GM12872 (cell line): ENCODE results near the gene CAMSAP2.

ENCODE experiments used
- TF ChIP-seq, protein P1 (sequence below): IDR thresholded peaks from 3 replicates; pipeline ENCODE4 v1.5.1; 2011; ENCODE audit warnings: low read depth, mild to moderate bottlenecking, low read length, moderate library complexity; ENCODE audit not compliant: insufficient read depth

The CAMSAP2 gene

DNA sequence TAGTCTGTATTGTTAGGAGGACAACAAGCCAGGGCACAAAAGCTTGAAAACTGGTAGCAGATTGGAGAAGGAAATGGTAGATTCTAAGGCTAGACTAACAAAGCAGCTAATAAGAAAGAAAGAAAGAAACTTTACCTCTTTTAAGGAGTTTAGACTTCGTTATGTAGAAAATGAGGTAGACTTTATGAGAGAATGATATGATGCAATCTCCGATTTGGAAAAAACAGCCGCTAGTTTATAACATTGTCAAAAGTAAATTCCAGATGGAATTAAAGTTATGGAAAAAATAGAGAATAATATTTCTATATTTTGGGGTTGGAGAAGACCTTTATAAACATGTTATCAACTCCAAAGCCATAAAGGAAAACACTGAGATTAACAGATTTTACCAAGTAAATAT lies 67.0 kb downstream of the CAMSAP2 start:
- TF ChIP-seq, protein P1, sequence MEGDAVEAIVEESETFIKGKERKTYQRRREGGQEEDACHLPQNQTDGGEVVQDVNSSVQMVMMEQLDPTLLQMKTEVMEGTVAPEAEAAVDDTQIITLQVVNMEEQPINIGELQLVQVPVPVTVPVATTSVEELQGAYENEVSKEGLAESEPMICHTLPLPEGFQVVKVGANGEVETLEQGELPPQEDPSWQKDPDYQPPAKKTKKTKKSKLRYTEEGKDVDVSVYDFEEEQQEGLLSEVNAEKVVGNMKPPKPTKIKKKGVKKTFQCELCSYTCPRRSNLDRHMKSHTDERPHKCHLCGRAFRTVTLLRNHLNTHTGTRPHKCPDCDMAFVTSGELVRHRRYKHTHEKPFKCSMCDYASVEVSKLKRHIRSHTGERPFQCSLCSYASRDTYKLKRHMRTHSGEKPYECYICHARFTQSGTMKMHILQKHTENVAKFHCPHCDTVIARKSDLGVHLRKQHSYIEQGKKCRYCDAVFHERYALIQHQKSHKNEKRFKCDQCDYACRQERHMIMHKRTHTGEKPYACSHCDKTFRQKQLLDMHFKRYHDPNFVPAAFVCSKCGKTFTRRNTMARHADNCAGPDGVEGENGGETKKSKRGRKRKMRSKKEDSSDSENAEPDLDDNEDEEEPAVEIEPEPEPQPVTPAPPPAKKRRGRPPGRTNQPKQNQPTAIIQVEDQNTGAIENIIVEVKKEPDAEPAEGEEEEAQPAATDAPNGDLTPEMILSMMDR: no peak

DNA sequence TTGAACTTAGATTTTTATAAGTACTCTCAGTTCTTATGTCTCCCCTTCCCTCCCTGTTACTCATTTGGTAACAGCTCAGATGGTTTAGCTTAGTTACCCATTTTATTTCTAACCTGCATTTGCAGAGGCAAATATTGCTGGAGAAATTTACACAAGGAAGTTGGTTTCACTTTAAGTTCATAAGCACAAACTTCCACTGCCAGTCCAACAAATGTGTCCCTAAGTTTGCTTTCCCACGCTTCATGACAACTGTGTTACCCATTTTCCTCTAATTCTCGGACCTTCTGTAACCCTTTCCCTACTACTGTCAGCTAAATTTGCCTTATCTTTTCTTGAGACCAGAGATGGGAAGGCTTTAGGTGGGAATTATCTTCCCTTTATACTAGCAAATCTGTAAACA lies 70.2 kb downstream of the CAMSAP2 start:
- TF ChIP-seq, protein P1: no peak

DNA sequence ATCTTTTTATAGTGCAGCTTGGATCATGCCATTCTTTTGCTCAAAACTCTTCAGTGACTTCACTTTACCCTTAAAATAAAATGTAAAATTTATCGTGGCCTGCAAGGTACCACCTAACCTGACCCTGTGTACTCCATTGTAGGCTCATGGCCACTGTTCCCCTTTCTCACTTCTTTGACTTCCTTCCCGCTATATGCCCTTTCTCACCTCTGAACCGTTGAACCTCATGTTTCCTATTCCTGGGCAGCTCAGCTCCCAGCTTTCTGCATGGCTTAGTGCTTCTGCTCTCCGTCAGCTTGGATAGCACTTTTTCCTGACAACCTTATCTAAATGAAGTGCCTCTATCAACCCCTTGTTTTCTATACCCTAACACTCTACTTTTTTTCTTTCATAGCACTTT lies 73.0 kb downstream of the CAMSAP2 start:
- TF ChIP-seq, protein P1: no peak

DNA sequence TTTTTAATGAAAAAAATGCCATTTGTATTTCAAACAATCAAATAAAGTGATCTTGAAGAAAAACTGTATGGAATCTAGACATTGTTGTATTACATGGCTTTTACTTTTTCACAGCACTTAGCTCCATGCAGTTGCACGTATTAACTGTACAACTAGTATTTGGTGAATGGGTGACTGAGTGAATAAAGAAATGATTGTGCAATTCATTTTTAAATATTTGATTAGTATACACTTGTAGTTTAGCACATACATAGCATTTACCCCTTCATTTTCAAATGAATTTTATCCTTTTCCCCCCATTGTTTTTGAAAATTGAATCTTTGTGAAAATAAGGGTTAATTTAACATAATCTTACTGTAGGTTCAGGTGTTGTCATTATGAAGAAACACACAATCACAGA lies 79.6 kb downstream of the CAMSAP2 start:
- TF ChIP-seq, protein P1: no peak

DNA sequence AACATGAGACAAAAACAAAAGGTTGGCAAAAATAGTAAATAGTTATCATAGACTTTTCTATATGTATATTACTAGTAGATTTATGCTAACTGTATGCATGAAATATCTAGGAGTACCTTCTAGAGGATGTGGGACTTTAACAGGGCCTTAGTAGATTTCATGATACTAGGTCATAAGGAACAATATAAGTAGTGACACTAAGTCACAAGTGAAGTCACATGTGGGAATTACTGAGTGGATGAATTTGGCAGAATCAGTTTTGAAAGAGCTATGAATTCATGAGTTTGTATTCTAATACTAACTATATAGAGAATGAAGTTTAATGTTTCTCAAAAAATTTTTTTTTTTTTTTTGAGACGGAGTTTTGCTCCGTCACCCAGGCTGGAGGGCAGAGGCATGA lies 81.0 kb downstream of the CAMSAP2 start:
- TF ChIP-seq, protein P1: no peak

DNA sequence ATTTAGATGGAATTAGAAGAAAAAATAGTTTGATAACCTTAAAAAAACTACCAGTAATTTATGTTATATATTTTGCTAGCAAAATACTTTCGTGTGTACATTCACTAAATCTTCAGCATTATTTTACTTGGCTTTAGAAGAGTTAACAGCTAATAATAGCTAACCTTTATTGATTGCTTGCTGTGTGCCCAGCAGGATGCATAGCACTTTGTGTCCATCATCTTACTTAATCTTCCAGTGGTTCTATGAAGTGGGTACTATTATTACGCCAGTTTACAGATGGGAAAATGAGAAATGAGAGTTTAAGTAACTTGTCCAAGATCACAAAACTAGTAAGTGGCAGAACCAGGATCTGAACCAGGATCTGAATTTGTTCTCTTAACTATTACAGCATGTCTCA lies 92.4 kb downstream of the CAMSAP2 start:
- TF ChIP-seq, protein P1: no peak

DNA sequence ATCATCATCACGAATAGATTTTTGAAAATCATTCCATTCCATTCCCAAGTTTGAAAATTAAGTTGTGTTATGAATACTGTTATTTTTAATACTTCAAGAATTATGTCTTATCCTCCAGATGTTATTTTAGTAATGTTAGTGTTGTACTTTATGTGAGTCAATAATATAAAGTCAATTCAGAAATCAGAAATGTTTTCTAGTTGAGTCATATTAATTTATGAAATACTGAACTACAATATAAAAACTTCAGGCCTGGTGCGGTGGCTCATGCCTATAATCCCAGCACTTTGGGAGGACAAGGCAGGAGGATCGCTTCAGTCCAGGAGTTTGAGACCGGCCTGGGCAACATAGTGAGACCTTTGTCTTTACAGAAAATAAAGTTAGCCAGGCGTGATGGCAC lies 95.7 kb downstream of the CAMSAP2 start:
- TF ChIP-seq, protein P1: no peak

DNA sequence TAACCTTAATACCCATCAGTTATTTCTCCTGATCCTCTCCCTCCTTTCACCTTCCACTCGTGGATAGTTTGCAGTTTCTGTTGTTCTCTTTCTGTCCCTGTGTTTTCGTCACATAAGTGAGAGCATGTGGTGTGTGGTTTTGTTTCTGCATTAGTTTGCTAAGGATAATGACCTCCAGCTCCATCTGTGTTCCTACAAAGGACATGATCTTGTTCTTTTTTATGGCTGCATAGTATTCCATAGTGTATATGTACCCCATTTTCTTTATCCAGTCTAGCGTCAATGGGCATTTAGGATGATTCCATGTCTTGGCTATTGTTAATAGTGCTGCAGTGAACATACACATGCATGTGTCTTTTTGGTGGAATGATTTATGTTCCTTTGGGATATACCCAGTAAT lies 97.5 kb downstream of the CAMSAP2 start:
- TF ChIP-seq, protein P1: no peak
